CD14-positive monocyte (primary cell): Measurements from ENCODE around the gene TMED9. TPM values are rescaled to one million over a fixed set of nuclear protein-coding genes. Genes with fewer than 3 reads are reported as not detected.

Experiments
- DNase-seq, 3 donors: peaks; one replicate each; pipeline ENCODE4 v3.0.0-alpha.2; 2011 to 2022
- H2AFZ ChIP-seq: 2 replicates; pipeline ENCODE4 v1.6.0; 2012; ENCODE audit warnings: mild to moderate bottlenecking, low read depth, low read length, inconsistent platforms; ENCODE audit not compliant: insufficient read depth, poor library complexity, severe bottlenecking
- H3K27ac ChIP-seq, 2 donors: 1 replicate in 1 of 2; 2 replicates in 1 of 2; pipeline ENCODE4 v1.5.1; 2012 to 2013; ENCODE audit warnings: low read length in 2 of 2, control low read depth in 1 of 2, inconsistent platforms in 1 of 2, low read depth in 1 of 2, mild to moderate bottlenecking in 1 of 2
- H3K27me3 ChIP-seq, 2 donors: one replicate each; pipeline versions ENCODE4 v1.6.0 to v1.6.1; 2011 to 2013; ENCODE audit warnings: low read length in 2 of 2; ENCODE audit not compliant: control insufficient read depth in 2 of 2, insufficient read depth in 2 of 2
- H3K36me3 ChIP-seq, 2 donors: replicated peaks in 1 of 2; 1 replicate in 1 of 2; 2 replicates in 1 of 2; pipeline versions ENCODE4 v1.5.1 to v1.6.1; 2012 to 2013; ENCODE audit warnings: low read length in 2 of 2, control low read depth in 1 of 2, inconsistent platforms in 1 of 2, mild to moderate bottlenecking in 1 of 2; ENCODE audit not compliant: insufficient read depth in 2 of 2, control insufficient read depth in 1 of 2
- H3K4me1 ChIP-seq, 2 donors: 1 replicate in 1 of 2; 2 replicates in 1 of 2; pipeline versions ENCODE4 v1.5.1 to v1.6.1; 2012 to 2013; ENCODE audit warnings: low read length in 2 of 2, control low read depth in 1 of 2, inconsistent platforms in 1 of 2, mild to moderate bottlenecking in 1 of 2, moderate library complexity in 1 of 2; ENCODE audit not compliant: insufficient read depth in 2 of 2, control insufficient read depth in 1 of 2
- H3K4me2 ChIP-seq: replicated peaks from 2 replicates; pipeline ENCODE3; 2012; ENCODE audit warnings: low read length, moderate library complexity, mild to moderate bottlenecking; ENCODE audit not compliant: poor library complexity, severe bottlenecking; ENCODE audit errors: extremely low read depth
- H3K4me3 ChIP-seq, 3 experiments: fragments of 200-600 bp in 1 of 3; sonication (generic) in 1 of 3; replicated peaks in 1 of 3; 1 replicate in 2 of 3; 2 replicates in 1 of 3; pipeline ENCODE4 v1.5.1; 2011 to 2013; ENCODE audit warnings: low read length in 3 of 3, mild to moderate bottlenecking in 3 of 3, control low read depth in 2 of 3, low read depth in 2 of 3, inconsistent platforms in 1 of 3, moderate library complexity in 1 of 3
- H3K79me2 ChIP-seq: 2 replicates; pipeline ENCODE4 v1.6.0; 2012; ENCODE audit warnings: mild to moderate bottlenecking, control low read depth, inconsistent platforms, low read length, moderate library complexity; ENCODE audit not compliant: insufficient read depth
- H3K9ac ChIP-seq: 2 replicates; pipeline ENCODE4 v1.6.0; 2017; ENCODE audit warnings: low read length, mild to moderate bottlenecking; ENCODE audit not compliant: insufficient read depth, poor library complexity, severe bottlenecking
- H3K9me3 ChIP-seq, 2 donors: replicated peaks in 1 of 2; 1 replicate in 1 of 2; 2 replicates in 1 of 2; pipeline versions ENCODE4 v1.5.1 to v1.6.1; 2012 to 2013; ENCODE audit warnings: low read length in 2 of 2, control low read depth in 1 of 2; ENCODE audit not compliant: control insufficient read depth in 1 of 2, insufficient read depth in 1 of 2
- H4K20me1 ChIP-seq: 2 replicates; pipeline ENCODE4 v1.6.0; 2012; ENCODE audit warnings: mild to moderate bottlenecking, low read length, control low read depth, moderate library complexity; ENCODE audit not compliant: insufficient read depth
- H3K27ac Mint-ChIP-seq, 7 donors: one replicate each; pipeline ENCODE4 v1.8.0; 2020; ENCODE audit warnings: mild to moderate bottlenecking in 7 of 7, mixed read lengths in 7 of 7, moderate library complexity in 6 of 7, inconsistent platforms in 2 of 7
- H3K27me3 Mint-ChIP-seq, 3 donors: one replicate each; pipeline ENCODE4 v1.8.0; 2021 to 2022; ENCODE audit warnings: low read depth in 3 of 3, mild to moderate bottlenecking in 3 of 3, mixed read lengths in 3 of 3, moderate library complexity in 3 of 3, inconsistent platforms in 1 of 3
- H3K36me3 Mint-ChIP-seq, 2 donors: one replicate each; pipeline ENCODE4 v1.8.0; 2020; ENCODE audit warnings: mixed read lengths in 2 of 2, inconsistent platforms in 1 of 2, mild to moderate bottlenecking in 1 of 2
- H3K4me1 Mint-ChIP-seq: one replicate; pipeline ENCODE4 v1.8.0; 2020; ENCODE audit warnings: mild to moderate bottlenecking, mixed read lengths
- H3K4me3 Mint-ChIP-seq, 2 donors: one replicate each; pipeline ENCODE4 v1.8.0; 2020; ENCODE audit warnings: mild to moderate bottlenecking in 2 of 2, mixed read lengths in 2 of 2, moderate library complexity in 1 of 2
- H3K9me3 Mint-ChIP-seq, 7 donors: one replicate each; pipeline ENCODE4 v1.8.0; 2020 to 2022; ENCODE audit warnings: mixed read lengths in 7 of 7, mild to moderate bottlenecking in 6 of 7, moderate library complexity in 6 of 7, inconsistent platforms in 2 of 7
- CTCF ChIP-seq: fragments of 200-600 bp; IDR thresholded peaks from one replicate; pipeline ENCODE4 v1.8.0; 2022; ENCODE audit warnings: antibody characterized with exemption, mild to moderate bottlenecking
- WGBS: methylation state at CpG from one replicate; pipeline ENCODE4 v1.1.5; 2013; ENCODE audit warnings: missing lambda C conversion rate; ENCODE audit not compliant: insufficient coverage; 5-methylcytosine and 5-hydroxymethylcytosine counted together
- intact Hi-C, 2 donors: fragments of 100-400 bp; cut with micrococcal nuclease; formaldehyde crosslinking; loops; one replicate each; pipeline versions ENCODE4 v1.15.0 to v1.15.1; 2023
- polyA plus RNA-seq, 3 donors: library from polyadenylated mRNA; depleted of rRNA in 1 of 3; unstranded in 2 of 3; stranded (reverse) in 1 of 3; fragments of 300-500 nt in 2 of 3; fragments of >200 nt in 1 of 3; fragmentation: Illumina TruSeq in 2 of 3; gene quantifications; 1 replicate in 2 of 3; 2 replicates in 1 of 3; pipeline ENCODE4 v1.2.3, GENCODE V29; 2012 to 2021

Gene TMED9
- polyA plus RNA-seq, 3 donors = 98.2 to 150 (median 136) TPM

- Histone ChIP-seq H2AFZ (peak overlapping the region; percentile 83), H3K27ac (peak overlapping the region in 1 of 2 donors; percentile 61), H3K27me3 (no peaks in the 10 kb centered on the region), H3K9ac (peak overlapping the region; percentile 76), H3K4me1 (peaks cover 16 to 21% of the 10 kb centered on the region in 2 donors), H3K4me2 (peak overlapping the region; percentile 96), H4K20me1 (peaks cover 45% of the 10 kb centered on the region), H3K36me3 (peaks cover 0 to 28% of the 10 kb centered on the region in 2 donors), H3K9me3 (no peaks in the 10 kb centered on the region), H3K79me2 (peaks cover 52% of the 10 kb centered on the region), H3K4me3 (peak overlapping the region; percentile 64 to 90 (median 83))
- TF ChIP-seq CTCF = no peak
- H3K27ac Mint-ChIP-seq = peak overlapping the region in 1 of 7 donors; percentile 43
- H3K36me3 Mint-ChIP-seq = peaks cover 20 to 22% of the 10 kb centered on the region in 2 donors
- H3K27me3 Mint-ChIP-seq = peaks cover 1 to 4% (median 2%) of the 10 kb centered on the region in 3 donors
- under 1% methylated on average over 63 of the region's 72 CpGs for WGBS
- intact Hi-C loops = loop anchor here in 1 of 2 donors (5.0 kb wide), 1 partner anchor 37 kb away; the partner anchor contains the start of gene DDX41
- H3K4me3 Mint-ChIP-seq = peak overlapping the region; percentile 80 to 81
- no peaks in the 10 kb centered on the region for H3K9me3 Mint-ChIP-seq
- peak in 1 of 3 donors; percentile 17 for DNase-seq
- H3K4me1 Mint-ChIP-seq = peaks cover 29% of the 10 kb centered on the region
Measured at GRCh38 chr5:177553671-177554429, 38.2 kb upstream of the TMED9 start.

GRCh38 chr5:177554474-177555111 is 37.4 kb upstream of the TMED9 start, which contains the start of gene FAM193B:
FAM193B (minus strand) TSS chr5:177554563; CDS start chr5:177554458, 105 bp downstream.
- Histone ChIP-seq H3K4me1 (peaks cover 16 to 19% of the 10 kb centered on the region in 2 donors), H3K36me3 (peaks cover 0 to 28% of the 10 kb centered on the region in 2 donors), H3K9ac (peak within 1 kb of the TSS; percentile 76), H3K79me2 (peaks cover 46% of the 10 kb centered on the region), H3K9me3 (no peaks in the 10 kb centered on the region), H3K27me3 (no peaks in the 10 kb centered on the region), H3K4me3 (peak within 1 kb of the TSS; percentile 64 to 90 (median 83)), H3K4me2 (peak within 1 kb of the TSS; percentile 96), H4K20me1 (peaks cover 39% of the 10 kb centered on the region), H2AFZ (peak within 1 kb of the TSS; percentile 83), H3K27ac (peak within 1 kb of the TSS in 1 of 2 donors; percentile 61)
- H3K27me3 Mint-ChIP-seq = peaks cover 0 to 7% (median 2%) of the 10 kb centered on the region in 3 donors
- peak within 1 kb of the TSS; percentile 80 to 81 for H3K4me3 Mint-ChIP-seq
- DNase-seq = peak; percentile 89 to 93 (median 90)
- WGBS = 20% methylated on average over 20 of the region's 49 CpGs
- peaks cover 28% of the 10 kb centered on the region for H3K4me1 Mint-ChIP-seq
- intact Hi-C loops = loop anchor here in 1 of 2 donors (5.0 kb wide), 2 partner anchors 37 to 43 kb away; partner anchors contain the start of gene DDX41
- peak within 1 kb of the TSS in 5 of 7 donors; percentile 59 to 69 (median 64) for H3K27ac Mint-ChIP-seq
- H3K9me3 Mint-ChIP-seq = no peaks in the 10 kb centered on the region
- peaks cover 18% of the 10 kb centered on the region in 2 donors for H3K36me3 Mint-ChIP-seq
- peak; percentile 22 for TF ChIP-seq CTCF
